NCI-H2196 treated with DMSO at 0.1 percent for 48 hours (cell line): ENCODE measurements around the gene LYPD6.
A peak's percentile ranks its signal among the peaks of the same experiment; 100 is the strongest.

ENCODE experiments used
- DNase-seq: peaks from one replicate; lab custom pipeline; 2025; ENCODE audit not compliant: unreplicated experiment; lab: John Stamatoyannopoulos, UW

Gene LYPD6

DNA sequence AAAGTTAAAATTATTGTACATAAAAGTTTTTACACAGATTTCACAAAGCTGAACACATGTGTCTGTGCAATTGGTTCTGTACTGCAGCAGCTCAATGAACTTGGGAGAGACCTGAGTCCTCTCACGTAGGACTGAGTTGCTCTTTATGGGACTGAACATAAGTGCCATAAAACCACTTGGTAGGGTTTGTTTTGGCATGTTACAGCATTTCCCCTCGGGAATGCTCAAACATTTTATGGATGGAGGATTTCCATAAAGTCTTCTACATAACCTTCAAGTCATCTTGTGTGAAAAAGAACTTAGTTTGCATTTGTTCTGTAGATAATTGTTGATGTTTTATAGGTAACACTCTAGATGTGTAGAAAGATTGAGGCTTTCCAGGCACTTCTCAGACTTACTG lies 15.9 kb downstream of the LYPD6 start:
- no peak for DNase-seq

DNA sequence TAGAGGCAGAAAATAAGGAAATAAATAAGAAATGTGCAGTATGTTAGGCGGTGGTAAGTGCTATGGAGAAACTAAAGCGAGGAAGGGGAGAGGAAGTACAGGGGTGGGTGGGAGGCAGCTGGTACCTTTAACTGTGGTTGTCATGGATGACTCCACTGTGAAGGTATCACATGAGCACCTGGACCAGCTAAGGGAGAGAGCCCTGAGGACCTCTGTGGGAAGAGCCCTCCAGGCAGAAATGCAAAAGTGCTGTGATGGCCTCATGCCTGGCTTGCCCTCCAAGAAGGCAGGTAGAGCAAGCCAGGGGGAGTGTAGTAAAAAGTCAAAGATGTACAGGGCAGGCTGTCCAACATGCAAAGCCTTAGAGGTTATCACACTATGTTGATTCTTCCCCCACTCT lies 17.9 kb downstream of the LYPD6 start:
- no peak for DNase-seq

DNA sequence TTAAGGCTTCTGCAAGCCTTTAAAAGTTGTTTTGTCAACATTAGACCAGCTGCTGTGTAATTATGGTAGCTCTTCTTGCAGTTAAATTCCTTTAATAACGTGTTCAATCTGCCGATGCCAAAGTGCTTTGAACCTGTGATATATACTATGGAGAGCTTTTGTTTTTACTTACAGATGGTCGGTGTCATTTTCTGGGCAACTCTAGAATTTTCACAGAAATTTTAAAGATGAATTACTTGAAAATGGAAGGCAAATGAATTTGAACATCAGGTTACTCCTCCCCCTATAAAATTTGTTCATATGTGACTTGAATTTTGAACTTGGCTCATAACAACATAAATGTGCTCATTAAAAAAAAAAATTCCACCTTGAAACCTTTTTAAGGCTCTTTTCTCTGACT lies 23.0 kb downstream of the LYPD6 start:
- DNase-seq, result no peak

DNA sequence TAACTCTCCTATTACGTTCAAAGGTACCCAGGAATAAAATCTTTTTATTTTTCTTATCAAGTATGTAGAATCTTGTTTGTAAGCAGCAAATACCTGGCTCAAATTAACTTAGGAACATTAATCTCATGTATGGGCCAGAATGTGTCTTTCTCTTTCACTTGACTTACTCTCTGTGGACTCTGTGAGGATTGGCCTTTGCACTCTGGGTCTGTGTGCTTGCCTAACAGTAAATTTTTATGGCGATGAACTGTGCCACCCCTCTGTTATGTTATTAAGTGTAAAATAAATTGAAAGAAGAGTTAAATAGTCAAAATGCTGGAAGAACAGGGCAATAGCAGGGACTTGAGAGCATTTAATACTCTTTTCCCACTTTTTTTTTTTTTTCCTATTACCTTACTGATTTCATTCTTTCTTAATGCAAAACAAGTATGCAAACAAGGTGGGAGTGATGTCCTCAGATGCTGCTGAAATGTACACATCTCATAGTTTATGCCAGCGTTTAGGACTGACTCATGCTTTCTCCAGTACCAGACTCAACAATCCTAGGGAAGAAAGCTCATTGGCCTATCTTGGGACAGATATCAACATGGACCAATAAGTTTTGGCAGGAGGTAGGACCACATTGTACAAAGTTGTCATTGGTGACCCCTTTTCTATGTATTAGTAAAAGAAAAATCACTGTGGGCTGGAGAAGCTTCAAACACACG lies 25.5 kb downstream of the LYPD6 start:
- no peak for DNase-seq

DNA sequence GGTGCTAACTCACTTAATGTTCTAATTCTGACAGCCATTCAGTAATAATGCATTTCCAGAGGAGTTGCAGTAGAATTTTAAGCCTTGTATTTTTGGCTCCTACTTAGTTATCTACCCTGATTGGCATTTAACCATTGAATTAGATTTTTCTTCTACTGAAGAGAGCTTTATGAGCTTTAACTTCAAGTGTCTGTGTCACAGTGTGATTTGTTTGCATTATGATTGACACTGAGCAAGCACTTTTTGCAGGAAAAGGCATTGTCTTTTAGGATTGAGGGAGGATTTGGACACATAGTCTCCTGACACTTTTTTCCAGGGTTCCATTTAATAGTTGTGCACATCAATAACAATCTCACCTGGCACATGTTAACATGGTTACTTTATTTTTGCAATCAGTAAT lies 26.7 kb downstream of the LYPD6 start:
- no peak for DNase-seq

DNA sequence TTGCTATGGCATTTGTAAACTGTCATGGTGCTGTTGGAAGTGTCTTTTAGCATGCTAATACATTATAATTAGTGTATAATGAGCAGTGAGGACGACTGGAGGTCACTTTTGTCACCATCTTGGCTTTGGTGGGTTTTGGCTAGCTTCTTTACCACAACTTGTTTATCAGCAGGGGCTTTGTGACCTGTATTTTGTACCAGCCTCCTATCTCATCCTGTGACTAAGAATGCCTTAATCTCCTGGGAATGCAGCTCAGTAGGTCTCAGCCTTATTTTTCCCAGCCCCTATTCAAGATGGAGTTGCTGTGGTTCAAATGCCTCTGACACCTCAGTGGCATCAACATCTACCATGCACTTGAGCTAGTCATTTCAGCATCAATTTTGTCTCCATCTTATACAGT lies 29.7 kb downstream of the LYPD6 start:
- DNase-seq, result no peak

DNA sequence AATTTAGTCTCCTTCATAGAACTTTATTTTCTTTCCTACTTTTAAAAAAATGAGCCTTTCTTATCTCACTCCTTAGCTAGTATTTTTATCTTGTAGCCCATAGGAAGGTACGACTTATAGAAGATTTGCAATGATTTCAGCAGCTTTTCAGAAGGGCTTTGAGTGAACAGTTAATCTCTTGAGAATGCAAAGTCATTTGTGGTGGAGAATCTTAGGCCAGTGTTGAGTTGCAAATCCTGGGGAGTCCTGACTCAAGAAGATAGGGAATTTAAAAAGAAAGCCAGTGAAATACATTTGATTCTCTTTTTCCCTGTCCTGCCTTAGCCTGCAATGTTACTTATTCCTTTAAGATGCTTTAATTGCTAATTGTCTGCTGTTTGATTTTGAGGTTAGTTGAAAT lies 33.6 kb downstream of the LYPD6 start:
- DNase-seq, result no peak

DNA sequence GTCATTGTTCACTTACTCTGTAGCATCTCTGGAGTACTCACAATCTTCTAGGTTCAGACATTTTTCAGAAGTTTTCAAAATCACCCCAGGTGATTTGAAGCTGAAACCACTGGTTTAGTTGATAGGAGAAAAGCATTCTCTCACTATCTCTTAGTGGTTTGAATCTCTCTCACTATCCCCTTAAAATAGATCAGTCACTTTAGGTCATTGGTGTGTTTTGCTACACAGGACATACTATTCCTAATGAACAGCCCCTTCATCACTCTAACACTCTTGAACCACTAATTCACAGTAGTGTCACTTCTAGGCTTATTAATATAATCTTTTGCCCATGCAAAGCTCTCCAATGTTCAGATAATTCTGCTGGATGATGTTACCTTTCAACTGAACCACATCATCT lies 34.5 kb downstream of the LYPD6 start:
- no peak for DNase-seq

DNA sequence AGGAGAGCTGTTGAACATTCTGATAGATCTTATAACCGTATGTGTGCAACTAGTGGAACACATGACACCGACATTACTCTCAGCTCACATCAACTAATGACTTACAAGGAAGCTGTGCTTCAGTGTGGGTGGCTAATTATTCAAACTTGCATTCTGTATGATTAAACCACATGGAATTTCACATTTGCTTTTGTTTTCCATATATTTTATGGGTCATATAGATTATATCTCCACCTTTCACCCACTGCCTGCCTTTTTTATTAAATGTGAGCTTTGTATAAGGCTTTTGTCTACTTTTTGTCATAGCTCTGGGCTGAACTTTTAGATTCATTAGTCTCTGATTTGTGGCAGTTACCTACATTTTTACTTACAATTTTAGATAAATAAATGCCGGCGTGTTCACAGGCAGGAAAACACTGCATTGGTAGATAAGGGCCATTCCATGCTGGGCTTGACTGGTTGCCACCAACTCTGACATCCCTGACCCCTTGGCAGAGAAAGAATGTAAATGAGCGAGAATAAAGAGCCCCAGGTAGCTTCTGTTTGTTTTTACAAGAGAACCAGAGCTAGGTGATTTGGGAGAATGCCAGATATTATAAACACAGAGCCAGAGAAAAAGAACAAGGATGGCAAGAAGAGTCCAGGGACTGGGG lies 35.7 kb downstream of the LYPD6 start:
- peak; percentile 89 for DNase-seq

DNA sequence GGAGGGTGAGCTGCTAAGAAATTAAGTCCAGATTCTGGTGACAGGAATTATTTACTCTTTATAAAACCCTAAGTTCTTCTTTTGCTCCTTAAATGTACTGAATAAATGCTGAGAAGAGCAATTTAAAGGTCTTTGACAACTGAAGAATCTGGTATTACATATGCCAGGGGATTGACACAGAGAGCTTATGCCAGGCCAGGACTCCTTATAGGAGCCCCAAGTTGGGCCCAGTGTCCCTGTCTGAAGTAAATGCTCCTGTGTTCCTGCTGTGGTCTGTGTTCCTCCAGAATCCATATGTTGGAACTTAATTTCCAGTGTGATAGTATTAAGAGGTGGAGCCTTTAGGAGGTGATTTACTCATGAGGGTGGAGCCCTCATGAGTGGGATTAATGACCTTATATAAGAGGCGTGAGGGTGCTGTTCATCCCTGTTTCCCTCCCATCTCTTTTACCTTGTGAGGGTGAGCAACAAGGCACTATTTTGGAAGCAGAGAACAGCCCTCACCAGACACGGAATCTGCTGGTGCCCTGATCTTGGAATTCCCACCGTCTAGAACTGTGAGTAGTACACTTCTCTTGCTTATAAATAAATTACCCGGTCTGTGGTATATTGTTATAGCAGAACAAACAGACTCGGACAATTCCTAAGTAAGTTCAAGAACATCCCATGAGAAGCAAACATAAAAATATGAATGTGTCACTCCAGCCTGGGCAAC lies 39.8 kb downstream of the LYPD6 start:
- DNase-seq, result no peak

DNA sequence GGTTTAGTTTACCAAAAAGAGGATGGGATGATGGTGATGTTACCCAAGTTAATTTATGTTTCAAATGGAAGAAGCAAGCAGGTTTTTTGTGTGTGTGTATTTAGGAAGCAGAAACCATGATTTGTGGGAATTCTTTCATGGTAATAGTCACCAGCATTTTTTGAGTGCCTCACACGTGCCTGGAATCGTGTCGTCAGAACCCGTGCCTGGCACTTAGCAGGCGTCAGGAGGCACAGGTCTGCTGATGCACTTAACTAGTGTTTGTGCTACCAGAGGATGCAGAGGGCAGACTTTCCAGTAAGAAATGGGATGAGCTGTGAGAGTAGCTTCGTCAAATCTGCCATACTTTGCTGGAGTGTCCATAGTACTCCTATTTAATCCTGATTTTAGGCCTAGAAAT lies 41.1 kb downstream of the LYPD6 start:
- no peak for DNase-seq

DNA sequence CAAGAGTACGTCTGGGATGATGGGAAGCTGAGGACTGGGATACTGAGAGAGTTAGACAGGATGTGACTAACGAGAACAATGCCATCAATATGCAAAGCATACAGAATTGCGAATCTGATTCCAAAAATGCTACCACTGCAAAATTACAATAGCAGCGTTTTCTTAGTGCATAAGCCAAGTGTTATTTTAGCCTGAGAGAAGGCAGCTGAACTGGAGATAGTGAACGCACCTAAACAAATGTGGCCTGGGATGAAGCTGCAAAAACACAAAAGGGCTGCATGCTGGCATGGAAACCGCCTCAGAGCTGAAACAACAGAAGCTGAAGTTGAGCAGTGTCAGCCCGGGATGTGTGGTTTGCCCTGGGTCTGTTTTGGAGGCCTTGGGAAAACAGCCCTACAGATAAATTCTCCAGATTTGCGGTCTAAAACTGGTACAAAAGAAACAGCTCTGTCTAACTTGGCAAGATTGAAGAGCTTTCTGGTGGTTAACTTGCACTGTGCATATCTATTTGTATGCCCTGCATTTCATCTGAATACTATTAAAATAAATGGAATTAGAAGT lies 45.5 kb downstream of the LYPD6 start:
- no peak for DNase-seq

DNA sequence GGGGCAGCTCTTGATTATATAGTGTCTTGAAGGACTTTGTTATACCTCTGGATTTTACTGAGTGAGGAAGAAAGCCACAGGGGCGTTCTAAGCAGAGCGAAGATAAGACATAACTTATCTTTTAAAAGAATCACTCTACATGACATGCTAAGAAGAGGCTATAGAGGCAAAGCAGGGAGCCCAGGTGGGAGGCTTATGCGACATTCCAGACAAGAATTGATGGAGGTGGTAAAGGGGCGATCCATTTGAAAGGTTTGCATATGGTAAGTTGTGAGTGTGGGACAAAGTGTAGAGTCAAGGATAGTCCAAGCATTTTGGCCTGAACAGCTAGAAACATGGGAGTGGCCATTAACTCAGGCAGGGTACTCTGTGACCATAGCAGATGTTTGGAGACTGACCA lies 49.8 kb downstream of the LYPD6 start:
- no peak for DNase-seq

DNA sequence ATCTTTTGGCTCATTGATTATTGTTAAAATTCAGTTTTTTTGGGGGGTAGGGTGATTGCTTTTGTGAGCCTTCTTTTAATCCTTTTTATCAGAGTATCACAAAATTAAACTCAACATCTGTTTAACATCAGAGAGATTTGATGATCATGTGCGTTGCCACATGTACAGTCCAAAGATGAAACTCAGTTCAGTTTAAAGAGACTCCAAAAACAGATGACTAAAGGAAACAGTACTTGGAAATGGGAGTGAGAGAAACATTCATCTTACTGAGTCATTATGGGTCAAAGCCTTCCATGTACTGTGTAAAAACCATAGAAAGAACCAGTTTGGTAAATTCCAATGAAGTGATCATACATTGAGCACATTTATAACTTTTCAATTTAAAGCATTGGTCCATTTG lies 53.0 kb downstream of the LYPD6 start:
- no peak for DNase-seq

DNA sequence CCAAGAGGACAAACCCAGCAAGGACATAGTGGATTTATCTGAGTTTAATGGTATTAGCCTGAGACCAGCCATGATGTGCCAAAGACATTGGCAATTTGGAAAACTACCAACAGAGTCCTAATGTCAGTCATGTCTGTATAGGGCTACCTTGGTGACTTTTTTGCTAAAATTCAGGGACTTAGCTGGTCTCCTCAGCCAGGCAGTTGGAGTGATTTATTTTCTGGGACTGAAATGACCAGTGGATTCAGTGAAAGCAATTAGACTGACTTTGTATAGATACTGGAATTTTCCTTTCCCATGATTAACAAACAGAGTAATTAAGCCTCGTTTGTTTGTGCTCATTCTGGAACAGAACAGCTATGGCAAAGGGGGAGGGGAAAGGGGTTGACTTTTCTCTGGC lies 55.0 kb downstream of the LYPD6 start:
- DNase-seq, result no peak

DNA sequence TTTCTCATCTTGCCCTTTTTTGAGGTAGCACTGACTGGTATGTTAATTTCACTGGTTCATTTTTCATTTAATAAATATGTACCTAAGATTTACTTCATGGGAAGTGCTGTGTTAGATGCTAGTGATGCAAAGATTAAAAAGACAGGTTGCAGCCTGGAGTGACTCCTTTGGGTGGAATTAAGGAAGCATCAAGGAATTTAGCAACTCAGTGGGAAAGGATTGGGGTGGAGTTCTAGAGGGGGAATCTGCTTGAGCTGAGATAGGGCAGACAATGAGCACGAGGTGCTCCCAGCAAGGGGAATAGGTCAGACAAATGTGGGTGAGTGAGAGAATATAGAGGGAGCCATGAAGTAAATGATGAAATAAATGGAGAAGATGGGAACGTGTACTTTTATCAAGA lies 57.0 kb downstream of the LYPD6 start:
- no peak for DNase-seq

DNA sequence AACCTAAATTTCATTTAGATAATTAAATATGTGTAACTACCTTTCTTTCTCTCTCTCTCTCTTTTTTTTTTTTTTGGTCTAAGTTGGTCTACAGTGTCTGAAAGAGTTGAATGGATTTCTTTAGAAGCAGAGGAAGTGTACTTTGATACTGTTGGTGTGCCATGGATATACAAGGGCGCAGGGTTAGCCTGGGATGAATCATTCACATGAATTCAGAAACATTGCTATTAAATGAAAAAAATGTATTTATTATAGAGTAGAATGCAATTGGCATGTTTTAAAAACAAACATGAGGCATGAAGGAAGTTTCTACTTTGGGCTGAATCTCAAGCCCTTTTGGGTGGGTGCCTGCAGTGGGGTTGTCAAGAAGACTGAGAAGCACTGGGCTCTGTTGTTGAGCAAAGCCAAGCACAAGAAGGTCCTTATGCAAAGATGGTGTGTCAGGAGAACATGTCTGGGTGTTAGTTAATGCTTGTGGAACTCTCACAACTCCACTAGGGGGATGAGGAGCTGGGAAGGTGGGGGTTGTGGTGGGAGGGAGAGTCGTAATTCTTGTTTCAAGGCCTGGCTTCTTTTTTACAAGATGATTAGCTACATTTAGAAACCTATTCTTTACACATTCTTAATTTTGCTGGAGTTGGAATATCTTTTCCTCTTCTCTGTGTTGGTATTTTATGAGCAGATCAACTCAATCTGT lies 57.9 kb downstream of the LYPD6 start:
- DNase-seq, result no peak

DNA sequence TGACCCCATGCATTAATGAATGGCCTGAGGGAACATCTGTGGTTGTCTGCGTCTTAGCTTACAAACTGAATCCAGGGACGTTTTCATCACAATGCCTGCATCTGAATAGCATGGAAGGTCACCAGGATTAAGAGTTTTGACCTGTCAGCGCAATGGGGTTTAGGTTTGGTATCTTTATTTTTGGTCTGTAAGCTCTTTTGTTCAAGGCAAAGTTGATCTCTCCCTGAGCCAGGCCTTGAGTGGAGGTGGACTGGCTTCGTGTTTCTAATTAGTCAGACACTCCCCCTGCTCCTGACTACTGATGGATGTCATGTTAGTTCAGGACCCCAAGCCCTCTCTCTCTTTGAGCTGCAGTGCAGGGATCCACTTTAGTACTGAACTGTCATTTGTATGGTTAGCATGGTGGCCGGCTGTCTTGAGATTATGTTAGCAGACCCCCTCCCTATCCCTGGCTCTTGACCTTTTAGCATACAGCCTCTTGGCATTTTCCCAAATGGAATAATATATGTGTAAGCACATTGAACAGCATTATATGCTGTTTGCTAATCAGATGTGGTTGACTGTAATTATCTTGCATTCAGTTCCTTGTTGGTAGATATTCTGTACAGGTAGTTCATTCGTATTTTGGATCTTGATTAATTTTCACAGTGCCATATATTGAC lies 59.2 kb downstream of the LYPD6 start:
- DNase-seq, result no peak

DNA sequence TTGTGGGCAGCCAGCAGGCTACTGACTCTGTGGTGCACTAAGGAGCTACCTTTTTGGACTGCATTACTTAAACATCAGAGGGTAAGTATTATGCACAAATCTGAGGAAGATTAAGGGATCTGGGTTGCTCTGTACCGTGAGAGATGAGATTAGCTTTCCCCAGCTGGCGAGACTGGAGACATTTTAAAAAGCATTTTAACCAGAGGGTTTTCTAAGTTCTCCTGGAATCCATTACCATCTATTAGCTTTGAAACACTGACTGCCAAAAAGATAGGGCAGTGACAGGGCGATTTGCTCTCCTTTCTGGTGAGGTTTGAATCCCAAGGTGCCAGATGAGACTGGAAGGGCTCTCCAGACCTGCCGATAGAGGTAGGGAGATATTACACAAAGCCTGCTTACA lies 63.2 kb downstream of the LYPD6 start:
- no peak for DNase-seq

DNA sequence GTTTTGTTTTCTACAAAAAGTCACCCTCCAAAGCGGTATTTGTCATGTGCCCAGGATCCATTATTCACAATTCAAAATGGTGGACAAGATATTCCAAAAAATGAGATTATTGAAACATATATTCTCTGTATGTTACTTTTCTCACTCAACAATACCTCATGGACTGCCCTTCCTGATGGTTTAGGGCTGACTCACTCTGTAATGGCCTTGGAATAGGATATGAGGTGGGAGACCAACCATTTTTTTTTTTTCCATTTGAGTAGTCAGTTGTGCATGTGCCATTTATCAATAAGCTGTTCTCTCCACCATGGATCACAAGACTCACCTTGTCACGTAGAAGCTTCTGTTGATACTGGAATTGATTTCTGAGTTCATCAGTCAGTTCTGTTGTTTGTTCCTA lies 64.5 kb downstream of the LYPD6 start:
- DNase-seq, result no peak
